Esophagus (tissue), 2 donors: ENCODE results near the gene LRP1B. TPM values are rescaled to one million over a fixed set of nuclear protein-coding genes. Genes with fewer than 3 reads are reported as not detected.

Experiments used
- H3K27ac ChIP-seq, 2 donors: one replicate each; pipeline ENCODE4 v1.5.1; 2013; ENCODE audit warnings: low read depth in 2 of 2, mild to moderate bottlenecking in 2 of 2, inconsistent platforms in 1 of 2, low read length in 1 of 2, moderate library complexity in 1 of 2
- H3K27me3 ChIP-seq, 2 donors: one replicate each; pipeline ENCODE4 v1.6.1; 2013; ENCODE audit warnings: low read length in 2 of 2, control low read depth in 1 of 2, mild to moderate bottlenecking in 1 of 2; ENCODE audit not compliant: insufficient read depth in 2 of 2, control insufficient read depth in 1 of 2
- H3K36me3 ChIP-seq, 2 donors: one replicate each; pipeline ENCODE4 v1.6.1; 2013; ENCODE audit warnings: low read length in 1 of 2; ENCODE audit not compliant: control insufficient read depth in 2 of 2, insufficient read depth in 2 of 2
- H3K4me1 ChIP-seq, 2 donors: one replicate each; pipeline ENCODE4 v1.6.1; 2013; ENCODE audit warnings: low read length in 1 of 2; ENCODE audit not compliant: control insufficient read depth in 2 of 2, insufficient read depth in 2 of 2
- H3K4me3 ChIP-seq, 2 donors: one replicate each; pipeline ENCODE4 v1.5.1; 2013; ENCODE audit warnings: low read length in 2 of 2, mild to moderate bottlenecking in 2 of 2, low read depth in 1 of 2, moderate library complexity in 1 of 2
- H3K9me3 ChIP-seq, 2 donors: one replicate each; pipeline ENCODE4 v1.6.1; 2013; ENCODE audit warnings: mild to moderate bottlenecking in 2 of 2, low read depth in 1 of 2, low read length in 1 of 2, moderate library complexity in 1 of 2; ENCODE audit not compliant: control insufficient read depth in 2 of 2, insufficient read depth in 1 of 2
- WGBS, 2 donors: extraction: QIAGEN DNeasy Blood & Tissue Kit; methylation state at CpG; one replicate each; pipeline ENCODE4 v1.1.7; 2013; 5-methylcytosine and 5-hydroxymethylcytosine counted together
- polyA plus RNA-seq, 2 donors: library from polyadenylated mRNA; stranded (reverse); fragments of 200-250 nt; gene quantifications; one replicate each; pipeline ENCODE4 v1.2.3, GENCODE V29; 2013
- donor health status: healthy with polysubstance abuse.
- donor health status: Bipolar disorder and iron deficiency.

LRP1B gene
- polyA plus RNA-seq, 2 donors = 0.02 to 0.10 TPM

GRCh38 chr2:141506135-141506534 is 624.7 kb downstream of the LRP1B start:
- Histone ChIP-seq H3K27ac (no peak overlapping the region), H3K27me3 (no peaks in the 10 kb centered on the region), H3K36me3 (no peaks in the 10 kb centered on the region), H3K4me3 (no peak overlapping the region), H3K9me3 (no peaks in the 10 kb centered on the region), H3K4me1 (no peaks in the 10 kb centered on the region)
- 46 to 61% methylated on average over 2 of the region's 2 CpGs for WGBS, 2 donors

GRCh38 chr2:141501752-141502151 is 629.1 kb downstream of the LRP1B start:
- no peaks in the 10 kb centered on the region for H3K4me1 ChIP-seq
- WGBS, 2 donors = 81 to 86% methylated on average over 1 of the region's 1 CpG
- H3K27me3 ChIP-seq = no peaks in the 10 kb centered on the region
- H3K9me3 ChIP-seq = no peaks in the 10 kb centered on the region
- no peaks in the 10 kb centered on the region for H3K36me3 ChIP-seq
- no peak overlapping the region for H3K4me3 ChIP-seq
- H3K27ac ChIP-seq = no peak overlapping the region

- Histone ChIP-seq H3K27ac (no peak overlapping the region), H3K27me3 (no peaks in the 10 kb centered on the region), H3K36me3 (no peaks in the 10 kb centered on the region), H3K4me1 (no peaks in the 10 kb centered on the region), H3K9me3 (no peaks in the 10 kb centered on the region), H3K4me3 (no peak overlapping the region)
- WGBS, 2 donors = 81 to 88% methylated on average over 6 of the region's 6 CpGs
These were observed 631.7 kb downstream of the LRP1B start for GRCh38 chr2:141499123-141499522.

GRCh38 chr2:141498561-141498960 is 632.3 kb downstream of the LRP1B start:
- Histone ChIP-seq H3K36me3 (no peaks in the 10 kb centered on the region), H3K9me3 (no peaks in the 10 kb centered on the region), H3K27me3 (no peaks in the 10 kb centered on the region), H3K27ac (no peak overlapping the region), H3K4me3 (no peak overlapping the region), H3K4me1 (no peaks in the 10 kb centered on the region)
- 81 to 84% methylated on average over 1 of the region's 1 CpG for WGBS, 2 donors

GRCh38 chr2:141497272-141497671 is 633.5 kb downstream of the LRP1B start:
- no peak overlapping the region for H3K4me3 ChIP-seq
- H3K4me1 ChIP-seq = no peaks in the 10 kb centered on the region
- H3K27ac ChIP-seq = no peak overlapping the region
- no peaks in the 10 kb centered on the region for H3K36me3 ChIP-seq
- no peaks in the 10 kb centered on the region for H3K9me3 ChIP-seq
- no peaks in the 10 kb centered on the region for H3K27me3 ChIP-seq
- WGBS, 2 donors = 59 to 72% methylated on average over 4 of the region's 4 CpGs

GRCh38 chr2:141496810-141497209 is 634.0 kb downstream of the LRP1B start:
- H3K27ac ChIP-seq = no peak overlapping the region
- H3K4me3 ChIP-seq = no peak overlapping the region
- H3K36me3 ChIP-seq = no peaks in the 10 kb centered on the region
- 71 to 77% methylated on average over 2 of the region's 2 CpGs for WGBS, 2 donors
- no peaks in the 10 kb centered on the region for H3K27me3 ChIP-seq
- no peaks in the 10 kb centered on the region for H3K4me1 ChIP-seq
- no peaks in the 10 kb centered on the region for H3K9me3 ChIP-seq

- Histone ChIP-seq H3K4me3 (no peak overlapping the region), H3K27ac (no peak overlapping the region), H3K36me3 (no peaks in the 10 kb centered on the region), H3K4me1 (no peaks in the 10 kb centered on the region), H3K9me3 (no peaks in the 10 kb centered on the region), H3K27me3 (no peaks in the 10 kb centered on the region)
- 45 to 94% methylated on average over 1 of the region's 1 CpG for WGBS, 2 donors
These were observed 636.9 kb downstream of the LRP1B start for GRCh38 chr2:141493936-141494335.

GRCh38 chr2:141492816-141493215 is 638.0 kb downstream of the LRP1B start:
- H3K4me3 ChIP-seq = no peak overlapping the region
- 83 to 84% methylated on average over 3 of the region's 3 CpGs for WGBS, 2 donors
- H3K36me3 ChIP-seq = no peaks in the 10 kb centered on the region
- H3K27me3 ChIP-seq = no peaks in the 10 kb centered on the region
- no peak overlapping the region for H3K27ac ChIP-seq
- H3K4me1 ChIP-seq = no peaks in the 10 kb centered on the region
- no peaks in the 10 kb centered on the region for H3K9me3 ChIP-seq

- WGBS, 2 donors = 63% methylated on average over 1 of the region's 1 CpG
- H3K9me3 ChIP-seq = no peaks in the 10 kb centered on the region
- H3K4me3 ChIP-seq = no peak overlapping the region
- no peaks in the 10 kb centered on the region for H3K4me1 ChIP-seq
- no peak overlapping the region for H3K27ac ChIP-seq
- no peaks in the 10 kb centered on the region for H3K27me3 ChIP-seq
- H3K36me3 ChIP-seq = no peaks in the 10 kb centered on the region
These were observed 639.9 kb downstream of the LRP1B start for GRCh38 chr2:141490886-141491285.

GRCh38 chr2:141482697-141483096 is 648.1 kb downstream of the LRP1B start:
- no peaks in the 10 kb centered on the region for H3K4me1 ChIP-seq
- H3K4me3 ChIP-seq = no peak overlapping the region
- WGBS, 2 donors = 97 to 99% methylated on average over 3 of the region's 3 CpGs
- no peak overlapping the region for H3K27ac ChIP-seq
- no peaks in the 10 kb centered on the region for H3K27me3 ChIP-seq
- no peaks in the 10 kb centered on the region for H3K36me3 ChIP-seq
- no peaks in the 10 kb centered on the region for H3K9me3 ChIP-seq
